HepG2 (cell line): Measurements from ENCODE around the gene FAM118A. TPM values are rescaled to one million over a fixed set of nuclear protein-coding genes. Genes with fewer than 3 reads are reported as not detected.

ENCODE experiments used
- ATAC-seq: fragments of 200-7000 bp; cut with Tn5 transposase; 3 replicates; pipeline ENCODE4 v1.9.1; 2020; ENCODE audit warnings: mild to moderate bottlenecking, moderate library complexity
- BruUV-seq: library from RNA; stranded (reverse); fragments of 400-500 nt; replicated peaks from 2 replicates; lab custom pipeline; 2021; lab: Mats Ljungman, UMichigan
- CTCF ChIA-PET: fragments of 300-600 bp; formaldehyde crosslinking; extraction: SDS; loops from one replicate; lab custom pipeline; 2021; ENCODE audit warnings: low total read pairs, inconsistent platforms, low intra/inter-chr PET ratio; lab: Yijun Ruan, JAX
- POLR2A ChIA-PET: fragments of 350-600 bp; sonication (Branson Sonifier 250); formaldehyde crosslinking; loops from one replicate; lab custom pipeline; 2020; ENCODE audit warnings: antibody characterized with exemption, inconsistent platforms; lab: Yijun Ruan, JAX
- DNase-seq: peaks from one replicate; pipeline ENCODE4 v3.0.0-alpha.2; 2015; ENCODE audit warnings: low spot score
- FAIRE-seq: peaks from 3 replicates; lab custom pipeline; 2011; peaks lifted over from hg19 to GRCh38; lab: Jason Lieb, UNC
- H2AFZ ChIP-seq: one replicate; pipeline ENCODE4 v1.6.1; 2011; ENCODE audit warnings: low read length, inconsistent platforms
- H3K27ac ChIP-seq: fragments of 300-600 bp; 3 replicates; pipeline ENCODE4 v1.8.0; 2011; ENCODE audit warnings: mixed run types, mild to moderate bottlenecking, mixed read lengths, low read length, inconsistent platforms; ENCODE audit not compliant: insufficient read depth; ENCODE audit errors: extremely low read length
- H3K27me3 ChIP-seq, 2 experiments: fragments of 200-600 bp in 1 of 2; 2 replicates in 1 of 2; 3 replicates in 1 of 2; pipeline versions ENCODE4 v1.6.0 to v1.8.0; 2011; ENCODE audit warnings: low read length in 2 of 2, mild to moderate bottlenecking in 2 of 2, moderate library complexity in 2 of 2, inconsistent platforms in 1 of 2; ENCODE audit not compliant: insufficient read depth in 2 of 2, control insufficient read depth in 1 of 2
- H3K36me3 ChIP-seq, 2 experiments: fragments of 200-600 bp in 1 of 2; replicated peaks in 1 of 2; 2 replicates in 1 of 2; 3 replicates in 1 of 2; pipeline versions ENCODE4 v1.5.1 to v1.8.0; 2011; ENCODE audit warnings: low read length in 2 of 2, inconsistent platforms in 1 of 2; ENCODE audit not compliant: insufficient read depth in 2 of 2, control insufficient read depth in 1 of 2
- H3K4me1 ChIP-seq: 2 replicates; pipeline ENCODE4 v1.5.1; 2012; ENCODE audit warnings: low read length, inconsistent platforms; ENCODE audit not compliant: insufficient read depth
- H3K4me2 ChIP-seq: 2 replicates; pipeline ENCODE4 v1.6.0; 2011; ENCODE audit warnings: low read depth, low read length, inconsistent platforms
- H3K4me3 ChIP-seq, 3 experiments: fragments of 200-600 bp in 1 of 3; sonication (generic), shearing (Covaris generic) in 1 of 3; replicated peaks in 1 of 3; 2 replicates each; pipeline ENCODE4 v1.5.1; 2011 to 2016; ENCODE audit warnings: low read length in 3 of 3, inconsistent platforms in 2 of 3, low read depth in 2 of 3, mild to moderate bottlenecking in 2 of 3, control low read depth in 1 of 3, mixed read lengths in 1 of 3; ENCODE audit not compliant: insufficient read depth in 1 of 3
- H3K79me2 ChIP-seq: one replicate; pipeline ENCODE4 v1.6.1; 2011; ENCODE audit warnings: low read length, inconsistent platforms; ENCODE audit not compliant: insufficient read depth
- H3K9ac ChIP-seq: 2 replicates; pipeline ENCODE4 v1.6.0; 2011; ENCODE audit warnings: mild to moderate bottlenecking, low read depth, low read length, inconsistent platforms; ENCODE audit not compliant: insufficient read depth
- H3K9me3 ChIP-seq: 2 replicates; pipeline ENCODE4 v1.5.1; 2012; ENCODE audit warnings: mild to moderate bottlenecking, low read length
- H4K20me1 ChIP-seq: 2 replicates; pipeline ENCODE4 v1.6.0; 2011; ENCODE audit warnings: inconsistent platforms, mild to moderate bottlenecking, low read length, moderate library complexity; ENCODE audit not compliant: insufficient read depth
- ASH2L ChIP-seq: fragments of 300-600, 200-600 bp; sonication (generic); IDR thresholded peaks from 2 replicates; pipeline ENCODE4 v1.7.0; 2017; ENCODE audit warnings: low read depth, mild to moderate bottlenecking, moderate library complexity, mixed read lengths, low read length; ENCODE audit not compliant: insufficient read length
- DBP ChIP-seq: sonication (generic); formaldehyde crosslinking; IDR thresholded peaks from 2 replicates; pipeline ENCODE4 v1.4.0; 2020; ENCODE audit warnings: missing genetic modification reagents; ENCODE audit errors: not compliant biosample characterization
- HOXD1 ChIP-seq: sonication (generic); formaldehyde crosslinking; IDR thresholded peaks from 2 replicates; pipeline ENCODE4 v1.5.0; 2020; ENCODE audit warnings: missing genetic modification reagents
- KLF12 ChIP-seq: sonication (generic); formaldehyde crosslinking; IDR thresholded peaks from 2 replicates; pipeline ENCODE4 v1.4.0; 2020; ENCODE audit warnings: missing genetic modification reagents, borderline replicate concordance
- MYC ChIP-seq: sonication (generic); formaldehyde crosslinking; IDR thresholded peaks from 2 replicates; pipeline ENCODE4 v1.9.0; 2021; ENCODE audit warnings: missing genetic modification reagents, borderline replicate concordance
- REL ChIP-seq: sonication (generic); formaldehyde crosslinking; conservative IDR thresholded peaks from 2 replicates; pipeline ENCODE4 v1.8.0; 2022; ENCODE audit warnings: mild to moderate bottlenecking, missing genetic modification reagents, moderate library complexity
- SAFB2 ChIP-seq: sonication (generic); formaldehyde crosslinking; IDR thresholded peaks from 2 replicates; pipeline ENCODE4 v1.5.1; 2020; ENCODE audit warnings: missing genetic modification reagents, low read depth, mild to moderate bottlenecking, borderline replicate concordance
- SNAPC2 ChIP-seq: sonication (generic); formaldehyde crosslinking; IDR thresholded peaks from 2 replicates; pipeline ENCODE4 v1.8.1; 2022; ENCODE audit warnings: mild to moderate bottlenecking, missing genetic modification reagents
- SP2 ChIP-seq: sonication (generic); formaldehyde crosslinking; IDR thresholded peaks from 2 replicates; pipeline ENCODE4 v1.5.1; 2020; ENCODE audit warnings: mild to moderate bottlenecking, missing genetic modification reagents
- SUZ12 ChIP-seq: fragments of 150-350 bp; IDR thresholded peaks from 2 replicates; pipeline ENCODE4 v1.6.1; 2014; ENCODE audit warnings: low read depth, low read length
- ZBTB38 ChIP-seq: sonication (generic); formaldehyde crosslinking; IDR thresholded peaks from 2 replicates; pipeline ENCODE4 v1.5.1; 2020; ENCODE audit warnings: mild to moderate bottlenecking, missing genetic modification reagents
- ZBTB7A ChIP-seq: sonication (generic); formaldehyde crosslinking; IDR thresholded peaks from 2 replicates; pipeline ENCODE4 v1.8.0; 2022; ENCODE audit warnings: mild to moderate bottlenecking, missing genetic modification reagents
- ZNF18 ChIP-seq: sonication (generic); formaldehyde crosslinking; IDR thresholded peaks from 2 replicates; pipeline ENCODE4 v1.8.0; 2022; ENCODE audit warnings: mild to moderate bottlenecking, missing genetic modification reagents; ENCODE audit not compliant: insufficient replicate concordance
- ZNF224 ChIP-seq: sonication (generic); formaldehyde crosslinking; IDR thresholded peaks from 2 replicates; pipeline ENCODE4 v1.5.0; 2020; ENCODE audit warnings: mild to moderate bottlenecking, missing genetic modification reagents
- ZNF337 ChIP-seq: sonication (generic); formaldehyde crosslinking; IDR thresholded peaks from 2 replicates; pipeline ENCODE4 v1.5.1; 2020; ENCODE audit warnings: missing genetic modification reagents, low read depth, mild to moderate bottlenecking, borderline replicate concordance
- ZNF556 ChIP-seq: sonication (generic); formaldehyde crosslinking; IDR thresholded peaks from 2 replicates; pipeline ENCODE4 v1.4.0; 2020; ENCODE audit warnings: mild to moderate bottlenecking, missing genetic modification reagents, borderline replicate concordance
- ZNF7 ChIP-seq: IDR thresholded peaks from 2 replicates; pipeline ENCODE4 v1.6.1; 2016; ENCODE audit warnings: missing biosample characterization, missing genetic modification reagents
- ZNF83 ChIP-seq: sonication (generic); formaldehyde crosslinking; IDR thresholded peaks from 2 replicates; pipeline ENCODE4 v1.4.0; 2020; ENCODE audit warnings: missing genetic modification reagents, mild to moderate bottlenecking, borderline replicate concordance
- WGBS: methylation state at CpG from one replicate; pipeline ENCODE4 v1.1.6; 2017; ENCODE audit warnings: low lambda C conversion rate; 5-methylcytosine and 5-hydroxymethylcytosine counted together
- in situ Hi-C: cut with HindIII; loops from 2 replicates; pipeline ENCODE4 v1.10.0; 2017; ENCODE audit warnings: low pct_unique_long_range_greater_than_20kb; ENCODE audit not compliant: extremely low pct_ligation_motif_present
- intact Hi-C: fragments of 100-400 bp; cut with micrococcal nuclease; formaldehyde crosslinking; loops from one replicate; pipeline ENCODE4 v1.10.0; 2022; ENCODE audit not compliant: unreplicated experiment
- polyA plus RNA-seq, 8 experiments: library from polyadenylated mRNA; depleted of rRNA in 3 of 8; stranded (reverse) in 7 of 8; unstranded in 1 of 8; fragments of >200 nt; fragmentation: Illumina TruSeq in 4 of 8; extraction: Trizol in 4 of 8; gene quantifications; 2 replicates each; pipeline versions ENCODE4 v1.2.1 to v1.2.3, GENCODE V29; 2011 to 2016; ENCODE audit warnings: low read depth in 4 of 8, missing spikeins in 1 of 8, mixed read lengths in 1 of 8; ENCODE audit not compliant: insufficient read depth in 1 of 8
- total RNA-seq, 5 experiments: library from RNA; depleted of rRNA; stranded (reverse); fragments of >200 nt; fragmentation: Illumina TruSeq; extraction: Trizol; gene quantifications; 2 replicates each; pipeline ENCODE4 v1.2.3, GENCODE V29; 2016; ENCODE audit warnings: low read depth in 1 of 5

Gene FAM118A
- total and polyA plus RNA-seq, 2 of the 13 experiments (the other 11 are each of a cell fraction or from before 2014, with no cell fraction given), result 36.7 to 48.2 TPM

GRCh38 chr22:45263463-45264269 lies 46.1 kb upstream of the FAM118A start (continued):
- TF ChIP-seq ZNF18 (CRISPR knock-in tag) (no peak), DBP (CRISPR knock-in tag) (no peak), SNAPC2 (CRISPR knock-in tag) (peak; percentile 81), ZBTB38 (CRISPR knock-in tag) (peak; percentile 68; the same call in 1 of the 2 replicates), ZNF337 (no peak)
- TF ChIP-seq, all 625 proteins: peak for 195

GRCh38 chr22:45265535-45265934 lies 44.2 kb upstream of the FAM118A start:
- in situ Hi-C loops (loop anchor here (5.0 kb wide), 2 partner anchors 167 to 287 kb away; no protein-coding TSS in a partner anchor), intact Hi-C loops (loop anchor here (5.0 to 10.0 kb wide), 2 partner anchors 132 to 289 kb away; no protein-coding TSS in a partner anchor)
- peaks cover 13% of the 10 kb centered on the region for H3K79me2 ChIP-seq
- H3K9me3 ChIP-seq, result no peaks in the 10 kb centered on the region
- BruUV-seq, result no TSS peak
- no peaks in the 10 kb centered on the region for H4K20me1 ChIP-seq
- FAIRE-seq, result no peak
- ATAC-seq, result no peak
- no peak for TF ChIP-seq ZNF556
- TF ChIP-seq SUZ12, result no peak
- no peak for TF ChIP-seq MYC (CRISPR knock-in tag)
- no peak for TF ChIP-seq REL
- TF ChIP-seq ZNF224 (CRISPR knock-in tag), result no peak
- no peak for TF ChIP-seq SAFB2 (CRISPR knock-in tag)
- TF ChIP-seq ZNF7 (CRISPR knock-in tag), result no peak
- TF ChIP-seq HOXD1 (CRISPR knock-in tag), result no peak
- TF ChIP-seq ZNF83 (CRISPR knock-in tag), result no peak
- TF ChIP-seq SP2 (CRISPR knock-in tag), result no peak
- TF ChIP-seq ASH2L, result no peak
- no peak for TF ChIP-seq ZBTB7A
- no peak for TF ChIP-seq KLF12 (CRISPR knock-in tag)
- peaks cover 7 to 18% of the 10 kb centered on the region in 2 experiments; a peak in 4 of 5 replicates for H3K27me3 ChIP-seq
- ChIA-PET POLR2A (no interaction called here), CTCF (no interaction called here)
- DNase-seq, result no peak
- H3K4me1 ChIP-seq, result peaks cover 49% of the 10 kb centered on the region
- H3K4me2 ChIP-seq, result no peak overlapping the region
- H3K36me3 ChIP-seq, result no peaks in the 10 kb centered on the region
- H2AFZ ChIP-seq, result no peak overlapping the region
- no peak overlapping the region for H3K9ac ChIP-seq
- 35% methylated on average over 7 of the region's 7 CpGs for WGBS
- no peak overlapping the region for H3K4me3 ChIP-seq
- H3K27ac ChIP-seq, result no peak overlapping the region
